GM18498 (cell line): Measurements from ENCODE around the gene FBXO34.

Source experiments
- ATAC-seq: cut with Tn5 transposase; IDR thresholded peaks from one replicate; pipeline ENCODE4 v1.9.1; 2021; ENCODE audit warnings: mild to moderate bottlenecking, moderate library complexity; ENCODE audit not compliant: unreplicated experiment

The FBXO34 gene

DNA sequence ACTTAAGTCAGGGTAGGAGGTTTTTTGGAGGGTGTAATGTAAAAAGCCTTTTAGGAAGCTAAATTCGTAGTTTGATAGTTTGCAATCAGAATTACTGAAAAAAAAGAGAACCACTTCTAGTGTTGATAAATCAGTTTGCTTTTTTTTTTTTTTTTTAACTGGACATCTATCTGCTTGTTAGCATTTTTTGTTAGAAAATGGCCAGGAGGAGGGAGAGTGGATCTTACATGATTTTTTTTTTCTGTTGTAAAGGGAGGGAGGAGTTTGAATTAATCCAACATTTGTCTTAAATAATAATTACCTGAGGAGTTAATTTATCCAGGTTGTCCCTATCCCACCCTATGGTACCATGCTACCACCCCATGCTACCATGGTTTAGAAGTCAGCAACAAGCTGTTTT, 1.2 kb downstream of the FBXO34 start:
- no peak for ATAC-seq

DNA sequence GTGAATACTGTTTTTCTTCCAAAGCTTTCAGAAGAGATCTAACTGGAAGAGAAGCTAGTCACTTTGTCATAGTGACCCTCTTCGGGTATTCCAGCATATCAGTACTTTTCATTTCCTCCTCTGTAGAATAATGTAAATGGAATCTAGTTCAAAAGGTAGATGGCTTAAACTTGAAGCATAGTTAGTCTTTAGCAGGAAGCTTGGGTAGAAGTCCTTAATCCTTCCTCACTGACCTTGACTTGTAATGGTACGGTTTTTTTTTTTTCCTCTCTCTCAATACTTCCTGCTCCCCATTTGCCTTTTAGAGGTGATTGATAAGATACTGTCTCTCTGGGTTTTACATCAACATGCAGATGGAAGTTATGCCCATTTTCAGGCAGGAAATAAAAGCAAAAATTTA, 1.7 kb downstream of the FBXO34 start:
- ATAC-seq: no peak

DNA sequence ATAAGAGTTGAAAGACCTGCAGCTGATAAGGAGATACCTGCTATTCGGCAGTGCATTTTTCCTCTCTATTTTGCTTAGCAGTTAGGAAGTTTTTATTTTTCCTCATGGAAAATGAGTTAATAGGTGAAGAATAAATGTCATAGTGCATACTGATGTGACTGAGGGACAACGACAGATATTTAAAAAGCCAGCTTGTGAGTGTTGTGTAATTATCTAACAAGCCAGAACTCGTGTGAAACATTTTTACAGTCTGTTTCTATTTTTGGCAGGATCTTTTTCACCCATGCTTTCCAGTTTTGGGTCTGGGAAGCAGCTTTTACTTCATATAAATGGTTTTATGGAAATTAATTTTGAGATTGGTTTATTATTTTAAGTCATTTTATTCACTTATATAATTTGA, 2.9 kb downstream of the FBXO34 start:
- no peak for ATAC-seq

DNA sequence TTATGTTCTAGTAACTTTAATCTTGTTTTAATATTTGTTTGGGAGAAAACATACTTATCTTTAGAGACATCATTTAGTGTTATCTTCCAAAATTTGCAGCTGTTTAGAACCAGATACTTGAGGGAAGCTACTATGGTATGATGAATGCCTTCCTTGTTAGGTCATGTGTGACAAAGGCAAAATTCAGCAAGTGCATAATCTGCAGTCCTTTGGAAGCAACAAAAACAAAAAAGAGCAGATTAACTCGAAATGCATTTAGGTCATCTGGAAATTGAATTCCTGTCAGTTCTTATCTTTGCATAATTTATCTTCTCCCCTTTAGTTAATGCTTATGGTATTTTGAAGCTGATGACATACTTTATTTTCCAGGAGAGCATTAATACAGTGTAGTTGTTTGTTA, 3.5 kb downstream of the FBXO34 start:
- ATAC-seq: no peak

DNA sequence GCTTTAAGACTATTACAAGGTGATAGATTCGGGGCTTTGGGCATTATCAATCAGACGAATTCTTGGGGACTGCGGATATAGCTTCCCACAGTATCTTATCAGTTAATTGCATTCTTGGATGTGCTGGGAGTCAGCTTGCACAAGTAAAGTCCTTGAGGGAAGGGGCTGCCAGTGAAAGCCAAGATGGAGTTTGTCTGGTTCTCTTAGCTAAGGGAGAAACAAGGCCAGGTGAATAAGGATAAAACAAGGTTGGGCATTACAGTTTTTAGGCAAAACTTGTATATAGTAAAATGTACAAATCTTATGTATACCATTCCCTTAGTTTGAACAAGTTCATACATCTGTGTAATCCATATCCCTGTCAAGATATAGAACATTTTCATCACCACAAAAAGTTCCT, 5.5 kb downstream of the FBXO34 start:
- ATAC-seq: no peak

DNA sequence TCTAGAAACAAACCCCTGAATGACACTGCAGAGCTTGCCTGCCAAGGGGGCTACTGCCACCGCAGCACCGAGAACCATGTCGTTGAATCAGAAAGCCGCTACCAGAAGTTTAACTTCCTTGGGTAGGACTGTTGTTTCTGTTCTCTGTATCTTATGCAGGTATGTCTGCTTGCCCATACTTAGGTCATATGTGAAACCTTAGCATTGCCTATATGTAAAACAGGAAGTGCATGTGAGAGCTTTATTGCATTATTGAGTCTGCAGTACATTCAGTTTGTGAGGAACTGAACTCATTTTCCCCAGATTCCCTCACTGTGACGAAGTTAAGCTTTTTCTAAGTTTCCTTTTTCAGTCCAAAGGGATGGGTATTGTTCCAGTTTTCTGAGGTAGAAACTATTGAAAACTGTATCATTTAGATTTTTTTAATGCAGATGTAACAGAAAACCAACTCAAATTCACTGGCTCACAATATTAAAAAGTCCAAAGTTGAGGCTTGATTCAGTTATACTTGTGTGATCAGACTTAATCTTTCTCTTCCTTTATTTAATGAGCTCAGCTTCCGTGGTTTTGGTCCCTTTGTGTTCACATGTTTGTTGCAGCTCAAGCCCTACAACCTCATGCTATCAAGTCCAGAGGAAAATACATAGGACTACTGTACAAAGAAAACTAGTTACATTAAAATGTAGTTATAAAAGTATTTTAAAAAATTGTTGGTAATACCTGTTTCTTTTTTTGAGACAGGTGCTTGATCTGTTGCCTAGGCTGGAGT, 6.9 kb downstream of the FBXO34 start:
- ATAC-seq: peak; percentile 94

DNA sequence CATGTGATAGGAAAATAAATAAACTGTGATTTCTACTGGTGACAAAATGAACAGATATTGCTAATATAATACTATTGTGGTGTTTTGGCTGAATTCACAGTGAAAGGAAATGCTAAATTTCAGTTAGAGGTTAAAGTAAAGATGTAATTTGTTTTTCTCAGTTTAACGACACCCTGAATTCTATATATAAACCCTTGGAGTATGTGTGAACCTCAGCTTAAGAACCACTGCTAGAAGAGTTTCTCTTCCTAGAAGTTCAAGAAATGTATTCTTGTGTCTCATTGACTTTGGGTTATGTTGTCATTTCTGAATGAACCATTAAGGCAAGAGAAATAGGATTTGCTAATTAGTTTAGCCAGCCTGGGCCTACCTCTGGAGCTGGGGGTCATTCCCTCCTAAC, 8.2 kb downstream of the FBXO34 start:
- peak; percentile 44 for ATAC-seq

DNA sequence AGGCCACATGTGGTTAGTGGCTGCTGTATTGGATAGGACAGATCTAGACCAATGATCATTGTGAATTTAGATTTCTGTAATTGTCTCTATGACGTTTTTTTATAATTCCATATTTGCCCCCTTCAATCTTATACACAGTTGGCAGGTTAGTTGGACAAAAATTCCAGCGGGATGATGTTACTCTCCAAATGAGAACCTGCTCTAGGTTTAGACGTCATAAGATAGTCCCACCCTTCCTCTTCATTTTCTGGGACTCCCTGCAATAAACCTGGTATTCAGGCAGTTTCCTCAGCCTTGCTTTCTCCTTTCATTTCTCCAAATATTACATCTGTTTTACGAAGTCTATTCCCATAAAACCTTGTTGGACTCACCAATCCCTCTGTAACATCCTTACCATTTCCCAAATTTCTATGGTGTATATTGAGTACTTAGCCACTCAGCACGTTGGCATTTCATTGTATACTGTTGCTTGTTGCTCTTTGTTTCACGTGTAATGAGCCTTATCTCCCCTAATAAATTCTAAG, 10.2 kb downstream of the FBXO34 start:
- ATAC-seq: no peak

DNA sequence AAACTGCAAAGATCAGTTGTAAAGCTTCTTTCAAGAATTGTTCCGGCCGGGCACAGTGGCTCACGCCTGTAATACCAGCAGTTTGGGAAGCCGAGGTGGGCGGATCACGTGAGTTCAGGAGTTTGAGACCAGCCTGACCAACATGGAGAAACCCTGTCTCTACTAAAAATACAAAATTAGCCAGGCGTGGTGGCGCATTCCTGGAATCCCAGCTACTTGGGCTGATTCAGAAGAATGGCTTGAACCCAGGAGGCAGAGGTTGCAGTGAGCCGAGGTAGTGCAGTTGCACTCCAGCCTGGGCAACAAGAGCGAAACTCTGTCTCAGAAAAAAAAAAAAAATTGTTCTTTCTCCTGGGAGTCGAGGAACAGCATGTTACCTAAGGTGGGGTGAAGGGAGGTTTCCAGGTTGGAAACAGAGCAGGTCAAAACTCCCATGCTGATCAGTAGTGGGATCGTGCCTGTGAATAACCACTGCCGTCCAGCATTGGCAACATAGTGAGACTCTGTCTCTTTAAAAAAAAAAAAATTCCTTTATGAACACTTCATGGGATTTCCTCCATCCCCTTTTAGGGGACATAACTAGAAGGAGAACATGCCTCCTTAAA, 13.9 kb downstream of the FBXO34 start:
- ATAC-seq: no peak

DNA sequence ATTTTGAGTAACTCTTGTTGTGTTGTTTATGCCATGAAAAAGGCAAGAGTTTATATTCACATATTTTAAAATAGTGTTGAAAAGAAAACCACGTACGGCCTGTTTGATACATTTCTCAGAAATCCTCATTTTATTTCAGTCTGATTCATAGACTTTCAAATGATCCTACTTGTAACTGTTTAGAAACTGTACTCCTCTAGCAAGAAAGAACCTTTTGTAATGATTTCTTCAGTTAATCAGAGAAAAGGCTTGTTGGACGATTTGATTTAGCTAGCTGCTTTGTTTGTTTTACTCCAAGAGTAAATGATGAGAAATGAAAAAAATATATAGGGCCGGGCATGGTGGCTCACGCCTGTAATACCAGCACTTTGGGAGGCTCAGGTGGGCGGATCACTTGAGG, 17.2 kb downstream of the FBXO34 start:
- ATAC-seq: no peak

DNA sequence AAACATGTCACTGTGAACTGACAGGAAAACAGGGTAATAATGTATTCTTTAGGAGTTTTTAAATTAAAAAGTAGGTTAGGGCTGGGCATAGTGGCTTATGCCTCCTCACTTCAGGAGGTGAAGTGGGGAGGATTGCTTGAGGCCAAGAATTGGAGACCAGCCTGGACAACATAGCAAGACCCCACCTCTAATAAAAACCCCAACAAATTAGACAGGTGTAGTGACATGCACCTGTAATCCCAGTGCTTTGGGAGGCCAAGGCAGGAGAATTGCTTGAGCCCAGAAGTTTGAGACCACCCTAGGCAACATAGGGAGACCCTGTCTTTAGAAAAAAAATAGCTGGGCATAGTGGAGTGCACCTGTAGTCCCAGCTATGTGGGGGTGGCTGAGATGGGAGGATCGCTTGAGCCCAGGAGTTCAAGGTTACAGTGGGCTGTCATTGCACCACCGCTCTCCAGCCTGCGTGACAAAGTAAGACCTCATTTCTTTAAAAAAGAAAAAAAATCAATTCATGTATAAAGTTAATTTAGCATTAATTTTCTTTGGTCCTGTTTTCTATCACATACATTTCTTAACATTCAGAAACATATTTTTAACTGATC, 20.4 kb downstream of the FBXO34 start:
- no peak for ATAC-seq

DNA sequence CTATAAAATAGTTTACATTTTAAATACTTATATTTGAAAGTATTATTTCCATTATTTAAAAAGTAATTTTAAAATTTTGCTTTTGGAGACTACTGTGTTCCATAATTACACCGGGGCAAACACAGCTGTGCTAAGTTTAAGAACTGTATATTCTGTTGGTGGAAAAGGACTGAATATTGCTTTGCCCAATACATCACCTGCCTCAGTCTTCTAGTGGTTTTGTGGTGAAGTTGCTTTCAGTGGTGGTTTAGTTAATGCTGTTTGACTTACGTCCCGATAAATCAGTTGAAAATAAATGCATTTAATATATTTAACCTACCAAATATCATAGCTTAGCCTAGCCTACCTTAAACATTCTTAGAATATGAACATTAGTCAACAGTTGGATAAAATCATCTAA, 23.4 kb downstream of the FBXO34 start:
- no peak for ATAC-seq

DNA sequence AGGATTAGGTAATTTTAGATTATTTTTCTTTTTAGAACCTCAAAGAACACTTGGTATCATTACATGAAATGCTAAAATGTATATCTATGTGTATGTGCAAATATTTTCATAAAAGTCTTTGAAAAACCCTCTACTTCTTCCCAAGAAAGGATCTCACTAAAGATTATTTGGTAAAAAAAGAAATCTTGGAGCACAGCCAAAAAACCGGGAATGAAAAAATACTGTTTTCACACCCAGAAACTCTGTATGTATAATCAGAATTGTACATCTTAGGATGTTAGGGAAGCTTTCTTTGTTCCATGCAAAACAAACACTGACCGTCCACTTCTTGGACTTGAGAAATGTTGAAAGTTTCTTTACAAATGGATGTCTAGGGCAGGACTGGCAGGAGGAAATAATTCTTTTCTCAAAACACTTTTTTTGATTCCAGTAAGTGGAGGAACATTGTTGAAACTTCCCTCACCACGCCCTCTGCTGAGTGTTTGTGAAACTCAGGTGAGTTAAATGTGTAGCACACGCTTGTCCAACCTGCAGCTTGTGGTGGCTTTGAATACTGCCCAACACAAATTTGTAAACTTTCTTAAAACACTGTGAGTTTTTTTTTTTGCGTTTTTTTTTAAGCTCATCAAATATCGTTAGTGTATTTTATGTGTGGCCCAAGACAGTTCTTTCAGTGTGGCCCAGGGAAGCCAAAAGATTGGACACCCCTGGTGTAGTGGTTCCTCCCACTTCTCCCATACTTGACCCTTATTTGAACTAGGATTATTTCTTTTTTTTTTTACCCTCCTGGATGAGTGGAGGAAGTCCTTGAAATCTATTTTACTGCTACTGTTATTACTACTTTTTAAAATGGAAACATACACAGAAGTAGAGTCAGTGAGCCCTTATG, 26.6 kb downstream of the FBXO34 start:
- ATAC-seq: no peak

DNA sequence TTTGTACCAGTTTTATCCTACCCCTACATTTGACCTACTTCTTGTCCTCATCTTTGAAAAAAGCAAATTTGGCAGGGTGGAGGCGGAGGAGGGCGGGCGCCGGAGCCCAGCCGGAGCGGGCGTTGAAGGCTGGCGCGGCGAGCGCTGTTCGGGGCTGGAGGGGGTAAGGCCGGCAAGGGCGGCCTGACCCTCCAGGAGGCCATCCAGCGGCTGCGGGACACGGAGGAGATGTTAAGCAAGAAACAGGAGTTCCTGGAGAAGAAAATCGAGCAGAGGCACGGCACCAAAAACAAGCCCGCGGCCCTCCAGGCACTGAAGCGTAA, 27.2 kb downstream of the FBXO34 start:
- no peak for ATAC-seq

DNA sequence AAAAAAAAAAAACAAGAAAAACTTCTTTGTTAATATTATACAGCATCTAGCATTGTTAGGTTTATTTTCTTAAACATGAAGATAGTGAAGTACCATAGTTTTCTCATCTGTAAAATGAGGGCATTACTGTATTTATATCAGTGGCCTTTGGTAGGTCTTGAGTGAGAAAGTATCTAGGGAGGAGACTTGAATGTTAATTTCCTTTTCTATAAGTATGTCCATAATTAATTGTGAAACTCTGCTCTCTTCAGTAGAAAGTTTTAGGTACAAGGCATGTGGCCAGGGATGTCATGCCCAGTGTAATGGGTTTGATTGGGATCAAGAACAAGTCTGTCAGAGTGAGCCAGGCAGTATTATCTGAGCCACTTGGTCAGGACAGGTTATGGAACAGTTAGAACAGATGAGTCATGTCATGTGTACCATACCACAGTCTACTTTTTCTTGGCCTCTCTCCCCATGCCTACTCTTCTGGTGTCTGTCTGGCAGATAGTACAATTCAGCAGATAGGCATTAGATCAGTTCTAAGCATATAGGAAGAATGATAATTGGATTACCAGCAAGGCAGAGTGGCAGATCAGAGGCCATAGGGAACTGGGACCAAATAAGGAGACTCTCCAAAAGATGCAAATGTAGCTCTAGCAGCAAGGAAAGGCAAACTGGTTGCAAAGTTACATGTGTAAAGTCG, 30.4 kb downstream of the FBXO34 start:
- peak; percentile 51 for ATAC-seq

DNA sequence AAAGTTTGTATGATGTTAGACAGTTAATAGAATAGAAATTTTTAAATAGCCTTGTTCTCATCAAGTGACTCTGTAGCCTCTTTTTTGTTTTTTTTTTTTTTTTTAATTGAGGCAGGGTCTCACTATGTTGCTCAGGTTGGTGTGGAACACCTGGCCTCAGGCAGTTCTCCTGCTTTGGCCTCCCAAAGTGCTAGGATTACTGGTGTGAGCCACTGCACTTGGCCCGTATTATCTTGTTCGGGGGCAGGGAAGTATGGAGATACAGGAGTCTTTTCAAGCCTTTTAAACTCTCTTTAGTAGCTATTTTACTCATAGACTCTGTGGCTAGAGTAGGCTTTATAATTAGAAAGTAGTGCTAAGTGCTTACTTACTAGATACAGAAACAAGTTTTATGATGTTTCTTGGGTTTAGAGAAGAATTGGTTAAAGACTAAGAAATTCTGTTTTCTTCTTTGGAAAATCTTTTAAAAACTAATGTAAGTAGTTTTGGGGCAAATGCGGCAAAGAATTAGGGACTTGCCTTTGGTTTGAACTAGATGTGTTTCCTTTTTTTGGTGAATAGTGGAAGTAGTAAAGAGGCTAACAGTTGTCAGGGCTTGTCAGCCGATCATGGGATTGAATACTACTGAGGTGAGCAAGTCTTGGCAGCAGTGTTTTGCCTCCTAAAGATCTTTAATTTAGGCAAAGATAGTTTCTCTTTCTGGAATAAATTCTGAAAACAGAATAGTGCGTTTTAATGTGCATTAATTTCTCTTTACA, 31.3 kb downstream of the FBXO34 start:
- no peak for ATAC-seq

DNA sequence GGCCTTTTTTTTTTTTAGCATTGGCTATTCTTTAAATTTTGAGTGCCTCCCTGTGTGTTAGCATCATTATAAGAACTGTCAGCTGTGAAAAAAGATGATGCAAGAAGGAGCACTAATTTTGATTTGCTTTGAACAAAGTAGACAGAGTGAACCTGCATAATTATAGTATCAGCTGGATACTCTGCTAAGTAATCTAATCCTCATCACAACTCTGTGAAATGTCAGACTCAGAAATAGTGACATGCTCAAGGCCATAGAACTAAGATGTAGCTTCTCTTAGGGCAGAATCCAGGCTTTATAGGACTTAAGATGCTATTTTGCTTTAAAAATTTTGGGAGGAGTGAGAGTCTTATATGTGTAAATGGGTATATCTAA, 31.9 kb downstream of the FBXO34 start:
- no peak for ATAC-seq

DNA sequence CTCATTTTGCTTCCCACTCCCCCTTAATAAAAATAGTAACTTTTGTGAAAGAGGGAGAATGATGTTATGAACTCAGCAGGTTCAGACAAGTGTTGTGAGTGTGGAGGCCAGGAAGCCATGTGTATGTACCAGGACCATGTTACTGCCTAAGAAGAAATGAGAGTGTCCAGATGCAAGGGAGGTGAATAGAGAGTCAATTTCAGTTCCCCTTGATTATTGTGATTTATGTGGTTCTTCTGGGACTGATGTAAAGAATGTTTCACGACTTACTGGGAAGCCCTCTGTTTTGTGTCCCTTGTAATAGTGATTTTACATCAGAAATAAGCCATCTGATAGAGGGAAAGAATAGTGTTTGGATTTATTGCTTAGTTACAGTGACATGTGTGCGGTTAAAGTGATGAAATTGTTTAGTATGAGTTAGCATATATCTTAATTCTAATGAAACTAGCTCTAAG, 32.5 kb downstream of the FBXO34 start:
- peak; percentile 62 for ATAC-seq

DNA sequence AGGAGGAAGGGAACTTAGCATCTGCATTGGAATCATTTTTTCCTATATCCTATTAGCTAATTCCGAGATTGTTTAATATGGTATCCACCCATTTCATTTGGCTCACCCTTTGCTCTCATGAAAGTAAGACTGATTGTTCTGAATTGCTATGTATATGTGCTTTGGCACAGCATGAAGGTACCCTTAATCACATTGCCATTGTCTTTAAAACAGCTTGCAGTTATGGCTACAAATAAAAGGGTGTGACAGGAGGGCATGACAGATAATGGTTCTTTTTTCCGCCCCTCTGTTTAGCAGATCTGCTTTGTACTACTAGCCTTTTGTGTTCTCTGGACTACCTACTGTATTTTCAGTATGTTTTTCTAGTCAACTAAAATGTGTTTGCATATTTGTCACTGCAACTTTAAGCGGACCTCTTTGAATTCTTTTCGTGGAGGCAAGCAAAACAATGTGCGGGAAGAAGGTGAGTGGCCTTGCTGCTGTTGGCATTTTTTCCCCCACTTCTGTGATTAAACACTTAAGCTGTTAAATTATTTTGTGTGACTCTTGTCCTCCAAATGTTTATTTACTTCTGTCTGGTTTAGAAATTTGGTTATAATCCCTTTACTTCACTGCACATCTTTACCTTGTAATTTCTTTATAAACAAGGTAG, 35.8 kb downstream of the FBXO34 start:
- ATAC-seq: no peak

DNA sequence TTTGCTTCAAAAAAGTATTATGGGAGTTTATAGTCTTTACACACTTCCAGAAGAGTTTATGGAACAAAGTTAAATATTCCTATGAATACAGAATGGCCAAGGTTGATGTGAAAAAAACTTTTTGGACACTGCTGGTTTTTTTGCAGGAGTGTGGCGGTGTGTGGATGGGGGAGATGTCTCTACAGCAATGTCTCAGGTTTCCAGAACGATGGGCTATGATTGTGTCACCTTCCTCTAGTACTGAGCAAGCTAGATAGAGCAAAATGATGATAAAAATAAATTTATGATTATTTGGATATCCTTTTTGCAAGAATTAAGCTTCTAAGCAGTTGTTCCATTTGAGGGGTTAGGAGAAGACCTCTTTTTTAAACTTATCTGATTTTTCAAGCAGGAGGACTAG, 37.9 kb downstream of the FBXO34 start:
- ATAC-seq: no peak
